ENCODE results near the gene TVP23C.
"Not testable (repeated sequence)": the region's sequence is repeated elsewhere in the genome, so short reads cannot be mapped to it uniquely, and the experiment has no call there.

Gene TVP23C

GRCh38 chr17:15526292-15527218, 36.7 kb downstream of the TVP23C start:
- not testable (repeated sequence) for DNase-seq

- DNase-seq, result not testable (repeated sequence)
These were observed 38.0 kb downstream of the TVP23C start for GRCh38 chr17:15524990-15525985.

GRCh38 chr17:15516150-15516549, 47.1 kb downstream of the TVP23C start:
- DNase-seq, result no peak

- no peak for DNase-seq
These were observed 48.8 kb downstream of the TVP23C start for GRCh38 chr17:15514469-15514868.

GRCh38 chr17:15513856-15514459, 49.3 kb downstream of the TVP23C start:
- DNase-seq, result no peak

GRCh38 chr17:15513058-15513791, 50.1 kb downstream of the TVP23C start:
- DNase-seq, result no peak

GRCh38 chr17:15512071-15512709, 51.1 kb downstream of the TVP23C start:
- DNase-seq, result no peak

GRCh38 chr17:15511142-15511541, 52.1 kb downstream of the TVP23C start:
- DNase-seq, result no peak

- DNase-seq, result no peak
These were observed 52.9 kb downstream of the TVP23C start for GRCh38 chr17:15510361-15510760.

GRCh38 chr17:15509095-15509494, 54.2 kb downstream of the TVP23C start:
- no peak for DNase-seq

GRCh38 chr17:15508466-15508865, 54.8 kb downstream of the TVP23C start:
- no peak for DNase-seq

GRCh38 chr17:15507896-15508295, 55.4 kb downstream of the TVP23C start:
- DNase-seq, result no peak

GRCh38 chr17:15507001-15507400, 56.3 kb downstream of the TVP23C start:
- DNase-seq, result no peak

- DNase-seq, result not testable (repeated sequence)
These were observed 57.6 kb downstream of the TVP23C start for GRCh38 chr17:15505708-15506107.

GRCh38 chr17:15503731-15504130, 59.6 kb downstream of the TVP23C start:
- DNase-seq, result no peak

GRCh38 chr17:15502369-15503112, 60.7 kb downstream of the TVP23C start:
- peak; percentile 95 for DNase-seq

- DNase-seq, result no peak
These were observed 61.5 kb downstream of the TVP23C start for GRCh38 chr17:15501793-15502192.

GRCh38 chr17:15501282-15501681, 62.0 kb downstream of the TVP23C start:
- DNase-seq, result no peak

- no peak for DNase-seq
These were observed 65.2 kb downstream of the TVP23C start for GRCh38 chr17:15498107-15498506.

- DNase-seq, result no peak
These were observed 66.3 kb downstream of the TVP23C start for GRCh38 chr17:15496735-15497670.

Data from femur (tissue), 1 donor.